ENCODE measurements around the gene ABCB11.

DNA sequence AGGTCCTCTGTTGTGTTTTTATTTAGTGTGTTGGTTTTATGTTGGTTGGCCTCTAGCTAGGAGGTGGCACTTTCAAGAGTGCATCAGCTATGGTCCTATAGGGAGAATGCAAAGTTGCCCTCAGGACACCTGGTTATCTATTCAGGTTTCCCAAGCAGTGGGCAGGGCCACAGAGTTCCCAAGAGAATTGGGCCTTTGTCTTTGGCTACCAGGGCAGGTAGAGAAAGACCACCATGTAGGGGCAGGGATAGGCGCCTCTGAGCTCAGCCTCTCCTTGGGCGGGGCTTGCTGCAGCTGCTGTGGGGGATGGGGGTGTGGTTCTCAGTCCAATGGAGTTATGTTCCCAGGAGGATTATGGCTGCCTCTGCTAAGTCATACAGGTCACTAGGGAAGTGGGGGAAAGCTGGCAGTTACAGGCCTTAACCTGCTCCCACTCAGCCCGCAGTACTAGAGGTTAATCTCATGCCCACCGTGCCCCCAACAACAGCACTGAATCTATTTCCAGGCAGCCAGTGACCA is 26.0 kb downstream of the ABCB11 start:
- TF ChIP-seq, protein P1, sequence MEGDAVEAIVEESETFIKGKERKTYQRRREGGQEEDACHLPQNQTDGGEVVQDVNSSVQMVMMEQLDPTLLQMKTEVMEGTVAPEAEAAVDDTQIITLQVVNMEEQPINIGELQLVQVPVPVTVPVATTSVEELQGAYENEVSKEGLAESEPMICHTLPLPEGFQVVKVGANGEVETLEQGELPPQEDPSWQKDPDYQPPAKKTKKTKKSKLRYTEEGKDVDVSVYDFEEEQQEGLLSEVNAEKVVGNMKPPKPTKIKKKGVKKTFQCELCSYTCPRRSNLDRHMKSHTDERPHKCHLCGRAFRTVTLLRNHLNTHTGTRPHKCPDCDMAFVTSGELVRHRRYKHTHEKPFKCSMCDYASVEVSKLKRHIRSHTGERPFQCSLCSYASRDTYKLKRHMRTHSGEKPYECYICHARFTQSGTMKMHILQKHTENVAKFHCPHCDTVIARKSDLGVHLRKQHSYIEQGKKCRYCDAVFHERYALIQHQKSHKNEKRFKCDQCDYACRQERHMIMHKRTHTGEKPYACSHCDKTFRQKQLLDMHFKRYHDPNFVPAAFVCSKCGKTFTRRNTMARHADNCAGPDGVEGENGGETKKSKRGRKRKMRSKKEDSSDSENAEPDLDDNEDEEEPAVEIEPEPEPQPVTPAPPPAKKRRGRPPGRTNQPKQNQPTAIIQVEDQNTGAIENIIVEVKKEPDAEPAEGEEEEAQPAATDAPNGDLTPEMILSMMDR (conservative IDR thresholded peaks at IDR 0.05; ENCODE audit: low read depth, low read length), result no peak
- no peak for TF ChIP-seq EZH2 (IDR thresholded peaks at IDR 0.05; ENCODE audit: borderline replicate concordance, low read depth, low read length, poor library complexity, severe bottlenecking)

All from A673 (cell line).